ENCODE measurements around the gene WWOX. TPM values are rescaled to one million over a fixed set of nuclear protein-coding genes. Genes with fewer than 3 reads are reported as not detected.

Gene WWOX
- total RNA-seq, 1 experiment from 2014 or later, result 79.9 TPM

- CTCF ChIA-PET, result no interaction called here
Measured at GRCh38 chr16:78297066-78297666, 197.7 kb downstream of the WWOX start.

GRCh38 chr16:78298986-78299385, 199.5 kb downstream of the WWOX start:
- Histone ChIP-seq H3K4me3 (ENCODE audit: low read depth, low read length, poor library complexity, severe bottlenecking) (no peak overlapping the region), H3K27me3 (replicated peaks; ENCODE audit: insufficient read depth, low read depth, low read length, poor library complexity) (no peaks in the 10 kb centered on the region), H3K27ac (ENCODE audit: low read depth, low read length, poor library complexity, severe bottlenecking) (no peak overlapping the region), H3K9me3 (ENCODE audit: low read depth, low read length, poor library complexity, severe bottlenecking) (peaks cover 3% of the 10 kb centered on the region), H3K4me1 (ENCODE audit: insufficient read depth, low read length, poor library complexity, severe bottlenecking) (no peaks in the 10 kb centered on the region), H3K36me3 (ENCODE audit: insufficient read depth, low read length, poor library complexity, severe bottlenecking) (no peaks in the 10 kb centered on the region)
- intact Hi-C loops (cut with micrococcal nuclease; ENCODE audit: unreplicated experiment), result no loop called here
- TF ChIP-seq CTCF (conservative IDR thresholded peaks at IDR 0.05; ENCODE audit: low read depth, low read length) (no peak), EZH2 (IDR thresholded peaks at IDR 0.05; ENCODE audit: borderline replicate concordance, low read depth, low read length, poor library complexity, severe bottlenecking) (no peak)
- POLR2A ChIA-PET (ENCODE audit: low non-redundant PET), result no interaction called here
- BruUV-seq (replicated peaks), result no TSS peak
- no peak for DNase-seq (ENCODE audit: low spot score)
- CTCF ChIA-PET, result no interaction called here

More at GRCh38 chr16:78297066-78297666, 197.7 kb downstream of the WWOX start:
- TF ChIP-seq EZH2 (IDR thresholded peaks at IDR 0.05; ENCODE audit: borderline replicate concordance, low read depth, low read length, poor library complexity, severe bottlenecking), result no peak
- no peak for TF ChIP-seq CTCF (conservative IDR thresholded peaks at IDR 0.05; ENCODE audit: low read depth, low read length)
- POLR2A ChIA-PET (ENCODE audit: low non-redundant PET), result no interaction called here
- Histone ChIP-seq H3K27ac (ENCODE audit: low read depth, low read length, poor library complexity, severe bottlenecking) (no peak overlapping the region), H3K27me3 (replicated peaks; ENCODE audit: insufficient read depth, low read depth, low read length, poor library complexity) (no peaks in the 10 kb centered on the region), H3K4me1 (ENCODE audit: insufficient read depth, low read length, poor library complexity, severe bottlenecking) (no peaks in the 10 kb centered on the region), H3K9me3 (ENCODE audit: low read depth, low read length, poor library complexity, severe bottlenecking) (peaks cover 3% of the 10 kb centered on the region), H3K4me3 (ENCODE audit: low read depth, low read length, poor library complexity, severe bottlenecking) (no peak overlapping the region), H3K36me3 (ENCODE audit: insufficient read depth, low read length, poor library complexity, severe bottlenecking) (no peaks in the 10 kb centered on the region)
- DNase-seq (ENCODE audit: low spot score), result no peak
- BruUV-seq (replicated peaks), result no TSS peak
- intact Hi-C loops (cut with micrococcal nuclease; ENCODE audit: unreplicated experiment), result no loop called here

- Histone ChIP-seq H3K27ac (ENCODE audit: low read depth, low read length, poor library complexity, severe bottlenecking) (no peak overlapping the region), H3K9me3 (ENCODE audit: low read depth, low read length, poor library complexity, severe bottlenecking) (no peaks in the 10 kb centered on the region), H3K4me1 (ENCODE audit: insufficient read depth, low read length, poor library complexity, severe bottlenecking) (no peaks in the 10 kb centered on the region), H3K36me3 (ENCODE audit: insufficient read depth, low read length, poor library complexity, severe bottlenecking) (no peaks in the 10 kb centered on the region), H3K4me3 (ENCODE audit: low read depth, low read length, poor library complexity, severe bottlenecking) (no peak overlapping the region), H3K27me3 (replicated peaks; ENCODE audit: insufficient read depth, low read depth, low read length, poor library complexity) (no peaks in the 10 kb centered on the region)
- intact Hi-C loops (cut with micrococcal nuclease; ENCODE audit: unreplicated experiment), result no loop called here
- no TSS peak for BruUV-seq (replicated peaks)
- TF ChIP-seq EZH2 (IDR thresholded peaks at IDR 0.05; ENCODE audit: borderline replicate concordance, low read depth, low read length, poor library complexity, severe bottlenecking), result no peak
- TF ChIP-seq CTCF (conservative IDR thresholded peaks at IDR 0.05; ENCODE audit: low read depth, low read length), result no peak
- POLR2A ChIA-PET (ENCODE audit: low non-redundant PET), result no interaction called here
- no peak for DNase-seq (ENCODE audit: low spot score)
- CTCF ChIA-PET, result no interaction called here
Measured at GRCh38 chr16:78300469-78300868, 201.0 kb downstream of the WWOX start.

All from A673 (cell line).